ENCODE data around the gene SLF2. TPM values are rescaled to one million over a fixed set of nuclear protein-coding genes. Genes with fewer than 3 reads are reported as not detected.
"Not testable (repeated sequence)": the region's sequence is repeated elsewhere in the genome, so short reads cannot be mapped to it uniquely, and the experiment has no call there.

SLF2 gene
- total RNA-seq, 1 donor from 2014 or later = 41.3 TPM

- intact Hi-C loops (cut with micrococcal nuclease) = loop anchor here (5.0 kb wide), 1 partner anchor 205 kb away; no protein-coding TSS in a partner anchor
Measured at GRCh38 chr10:100876585-100877460, 35.9 kb upstream of the SLF2 start.

GRCh38 chr10:100877461-100877850, 35.3 kb upstream of the SLF2 start:
- intact Hi-C loops (cut with micrococcal nuclease) = loop anchor here (5.0 kb wide), 1 partner anchor 205 kb away; no protein-coding TSS in a partner anchor

GRCh38 chr10:100878291-100878910, 34.4 kb upstream of the SLF2 start:
- intact Hi-C loops (cut with micrococcal nuclease) = loop anchor here (5.0 kb wide), 1 partner anchor 206 kb away; no protein-coding TSS in a partner anchor

- intact Hi-C loops (cut with micrococcal nuclease) = loop anchor here (5.0 kb wide), 1 partner anchor 208 kb away; no protein-coding TSS in a partner anchor
Measured at GRCh38 chr10:100879741-100880360, 32.9 kb upstream of the SLF2 start.

- intact Hi-C loops (cut with micrococcal nuclease) = no loop called here
Measured at GRCh38 chr10:100881556-100882213, 31.1 kb upstream of the SLF2 start.

GRCh38 chr10:100882252-100882651, 30.5 kb upstream of the SLF2 start:
- intact Hi-C loops (cut with micrococcal nuclease) = no loop called here

GRCh38 chr10:100882671-100883311, 30.0 kb upstream of the SLF2 start:
- intact Hi-C loops (cut with micrococcal nuclease) = no loop called here

GRCh38 chr10:100883312-100883821, 29.4 kb upstream of the SLF2 start:
- intact Hi-C loops (cut with micrococcal nuclease) = no loop called here

GRCh38 chr10:100885611-100886010, 27.2 kb upstream of the SLF2 start:
- intact Hi-C loops (cut with micrococcal nuclease) = not testable (repeated sequence)

- intact Hi-C loops (cut with micrococcal nuclease) = no loop called here
Measured at GRCh38 chr10:100886091-100886490, 26.7 kb upstream of the SLF2 start.

- intact Hi-C loops (cut with micrococcal nuclease) = no loop called here
Measured at GRCh38 chr10:100886521-100886920, 26.2 kb upstream of the SLF2 start.

GRCh38 chr10:100886963-100887362, 25.8 kb upstream of the SLF2 start:
- intact Hi-C loops (cut with micrococcal nuclease) = no loop called here

GRCh38 chr10:100887761-100888296, 24.9 kb upstream of the SLF2 start:
- intact Hi-C loops (cut with micrococcal nuclease) = no loop called here

GRCh38 chr10:100888957-100889356, 23.8 kb upstream of the SLF2 start:
- intact Hi-C loops (cut with micrococcal nuclease) = no loop called here

GRCh38 chr10:100889546-100889945, 23.2 kb upstream of the SLF2 start:
- intact Hi-C loops (cut with micrococcal nuclease) = no loop called here

- intact Hi-C loops (cut with micrococcal nuclease) = no loop called here
Measured at GRCh38 chr10:100890141-100890672, 22.6 kb upstream of the SLF2 start.

GRCh38 chr10:100890673-100891317, 22.0 kb upstream of the SLF2 start:
- intact Hi-C loops (cut with micrococcal nuclease) = no loop called here

GRCh38 chr10:100894033-100894432, 18.7 kb upstream of the SLF2 start:
- intact Hi-C loops (cut with micrococcal nuclease) = no loop called here

GRCh38 chr10:100894589-100895294, 18.0 kb upstream of the SLF2 start:
- intact Hi-C loops (cut with micrococcal nuclease) = no loop called here
